IMR-90 (cell line): ENCODE measurements around the gene SLC6A20. TPM values are rescaled to one million over a fixed set of nuclear protein-coding genes. Genes with fewer than 3 reads are reported as not detected.

ENCODE experiments used
- ATAC-seq: fragments of 200-7000 bp; cut with Tn5 transposase; 2 replicates; pipeline ENCODE4 v1.9.1; 2020; ENCODE audit warnings: low read depth, mild to moderate bottlenecking, moderate library complexity
- BruUV-seq: library from RNA; stranded (reverse); fragments of 400-500 nt; replicated peaks from 2 replicates; lab custom pipeline; 2021; lab: Mats Ljungman, UMichigan
- CTCF ChIA-PET: fragments of 300-600 bp; formaldehyde crosslinking; extraction: SDS; loops from one replicate; lab custom pipeline; 2021; ENCODE audit warnings: antibody characterized with exemption; lab: Yijun Ruan, JAX
- POLR2A ChIA-PET: fragments of 300-600 bp; sonication (Branson Sonifier 250); formaldehyde crosslinking; loops from one replicate; lab custom pipeline; 2022; ENCODE audit warnings: antibody characterized with exemption; ENCODE audit not compliant: unreplicated experiment; lab: Charles Lee
- DNase-seq: peaks from one replicate; pipeline ENCODE4 v3.0.0; 2013
- H2AFZ ChIP-seq: replicated peaks from 2 replicates; pipeline ENCODE3; 2013; ENCODE audit warnings: low read length, mild to moderate bottlenecking; ENCODE audit not compliant: poor library complexity
- H2AK5ac ChIP-seq: 2 replicates; pipeline ENCODE4 v1.6.1; 2013; ENCODE audit warnings: low read depth, low read length, inconsistent platforms
- H2AK9ac ChIP-seq: replicated peaks from 2 replicates; pipeline ENCODE3; 2013; ENCODE audit warnings: mild to moderate bottlenecking, low read depth, low read length, moderate library complexity; ENCODE audit not compliant: poor library complexity
- H2BK120ac ChIP-seq: 2 replicates; pipeline ENCODE4 v1.6.1; 2013; ENCODE audit warnings: low read depth, low read length, inconsistent platforms
- H2BK15ac ChIP-seq: 3 replicates; pipeline ENCODE4 v1.6.1; 2013; ENCODE audit warnings: low read depth, low read length, inconsistent platforms
- H2BK20ac ChIP-seq: 2 replicates; pipeline ENCODE4 v1.6.1; 2013; ENCODE audit warnings: low read depth, mild to moderate bottlenecking, inconsistent platforms, low read length, moderate library complexity
- H2BK5ac ChIP-seq: 2 replicates; pipeline ENCODE4 v1.6.1; 2013; ENCODE audit warnings: mild to moderate bottlenecking, low read depth, low read length, inconsistent platforms; ENCODE audit not compliant: poor library complexity, severe bottlenecking
- H3K14ac ChIP-seq: replicated peaks from 2 replicates; pipeline ENCODE4 v1.6.1; 2013; ENCODE audit warnings: low read depth, low read length, inconsistent platforms
- H3K18ac ChIP-seq: 2 replicates; pipeline ENCODE4 v1.6.1; 2013; ENCODE audit warnings: low read depth, low read length, control low read depth
- H3K23ac ChIP-seq: 2 replicates; pipeline ENCODE4 v1.6.1; 2013; ENCODE audit warnings: low read depth, low read length, inconsistent platforms
- H3K27ac ChIP-seq: 2 replicates; pipeline ENCODE4 v1.5.1; 2013; ENCODE audit warnings: mild to moderate bottlenecking, control low read depth, low read length; ENCODE audit not compliant: insufficient read depth
- H3K27me3 ChIP-seq: 2 replicates; pipeline ENCODE4 v1.6.1; 2013; ENCODE audit warnings: low read length; ENCODE audit not compliant: control insufficient read depth, insufficient read depth
- H3K36me3 ChIP-seq: 2 replicates; pipeline ENCODE4 v1.6.1; 2013; ENCODE audit warnings: low read length, mixed read lengths; ENCODE audit not compliant: control insufficient read depth, insufficient read depth
- H3K4ac ChIP-seq: 2 replicates; pipeline ENCODE4 v1.6.1; 2013; ENCODE audit warnings: low read depth, low read length, inconsistent platforms
- H3K4me1 ChIP-seq: 2 replicates; pipeline ENCODE4 v1.6.1; 2013; ENCODE audit warnings: low read length, mixed read lengths; ENCODE audit not compliant: control insufficient read depth, insufficient read depth
- H3K4me2 ChIP-seq: 2 replicates; pipeline ENCODE4 v1.6.1; 2013; ENCODE audit warnings: low read depth, mild to moderate bottlenecking, control low read depth, low read length, moderate library complexity
- H3K4me3 ChIP-seq: 2 replicates; pipeline ENCODE4 v1.5.1; 2013; ENCODE audit warnings: low read depth, mild to moderate bottlenecking, control low read depth, low read length, moderate library complexity; ENCODE audit not compliant: insufficient read depth
- H3K56ac ChIP-seq: 2 replicates; pipeline ENCODE4 v1.6.1; 2013; ENCODE audit warnings: low read length, inconsistent platforms; ENCODE audit not compliant: insufficient read depth; ENCODE audit errors: extremely low read depth
- H3K79me1 ChIP-seq, 2 experiments: 2 replicates each; pipeline ENCODE4 v1.6.1; 2013; ENCODE audit warnings: low read length in 2 of 2, inconsistent platforms in 1 of 2, low read depth in 1 of 2
- H3K9ac ChIP-seq: 2 replicates; pipeline ENCODE4 v1.6.1; 2013; ENCODE audit warnings: low read depth, low read length, control low read depth
- H3K9me1 ChIP-seq: 2 replicates; pipeline ENCODE4 v1.6.1; 2013; ENCODE audit warnings: low read length, inconsistent platforms; ENCODE audit not compliant: insufficient read depth
- H3K9me3 ChIP-seq: 2 replicates; pipeline ENCODE4 v1.6.1; 2013; ENCODE audit warnings: low read length; ENCODE audit not compliant: control insufficient read depth, insufficient read depth
- H4K20me1 ChIP-seq: 2 replicates; pipeline ENCODE4 v1.6.1; 2013; ENCODE audit warnings: low read length, inconsistent platforms; ENCODE audit not compliant: insufficient read depth
- H4K5ac ChIP-seq: 2 replicates; pipeline ENCODE4 v1.6.1; 2013; ENCODE audit warnings: mild to moderate bottlenecking, low read depth, low read length, control low read depth
- H4K8ac ChIP-seq, 2 experiments: 2 replicates each; pipeline ENCODE4 v1.6.1; 2013; ENCODE audit warnings: low read depth in 2 of 2, low read length in 2 of 2, control low read depth in 1 of 2, inconsistent platforms in 1 of 2
- H4K91ac ChIP-seq: 2 replicates; pipeline ENCODE4 v1.6.1; 2013; ENCODE audit warnings: low read depth, low read length, inconsistent platforms; ENCODE audit not compliant: insufficient read depth
- MXI1 ChIP-seq: IDR thresholded peaks from 2 replicates; pipeline ENCODE4 v1.6.1; 2012; ENCODE audit warnings: low read depth, mild to moderate bottlenecking, low read length, moderate library complexity, borderline replicate concordance
- POLR2A ChIP-seq: IDR thresholded peaks from 2 replicates; pipeline ENCODE4 v1.6.1; 2012; ENCODE audit warnings: mild to moderate bottlenecking, low read depth, low read length
- SMC3 ChIP-seq: fragments of 150-350 bp; IDR thresholded peaks from 2 replicates; pipeline ENCODE4 v1.6.1; 2016; ENCODE audit warnings: low read depth, mild to moderate bottlenecking, antibody characterized with exemption, low read length, moderate library complexity
- WGBS, 2 experiments: methylation state at CpG; one replicate each; pipeline versions ENCODE4 v1.1.5 to v1.1.7; 2013; ENCODE audit warnings: missing lambda C conversion rate in 2 of 2; ENCODE audit not compliant: insufficient read length in 1 of 2; ENCODE audit errors: extremely low coverage in 2 of 2; 5-methylcytosine and 5-hydroxymethylcytosine counted together
- dilution Hi-C: fragments of 300-500 bp; cut with HindIII; formaldehyde crosslinking; loops from one replicate; pipeline ENCODE4 v1.14.3; 2018; ENCODE audit warnings: low sequenced_read_pairs; ENCODE audit not compliant: unreplicated experiment
- in situ Hi-C: fragments of 300-500 bp; cut with MboI; formaldehyde crosslinking; loops from 3 replicates; pipeline ENCODE4 v1.14.3; 2019; ENCODE audit warnings: low sequenced_read_pairs, inconsistent platforms, mixed read lengths
- intact Hi-C: fragments of 100-400 bp; cut with micrococcal nuclease; formaldehyde crosslinking; loops from 2 replicates; pipeline ENCODE4 v1.10.0; 2022
- polyA plus RNA-seq, 3 experiments: library from polyadenylated mRNA; depleted of rRNA; stranded (reverse); fragments of >200 nt; gene quantifications; 2 replicates each; pipeline ENCODE4 v1.2.3, GENCODE V29; 2012; ENCODE audit warnings: low replicate concordance in 1 of 3
- total RNA-seq: library from RNA; depleted of rRNA; stranded (reverse); fragments of >200 nt; gene quantifications from 2 replicates; pipeline ENCODE4 v1.2.3, GENCODE V29; 2012
- TF ChIP-seq, protein P1 (sequence below): conservative IDR thresholded peaks from 2 replicates; pipeline ENCODE4 v1.5.1; 2012; ENCODE audit warnings: mild to moderate bottlenecking, low read depth, low read length, improper control_type of control experiment

Gene SLC6A20
- total and polyA plus RNA-seq, 2 of the 4 experiments (the other 2 are of a cell fraction): not detected

- intact Hi-C loops: no loop called here
- in situ Hi-C loops: no loop called here
Observed at GRCh38 chr3:45771831-45772230, 24.5 kb downstream of the SLC6A20 start.

More at GRCh38 chr3:45771831-45772230, 24.5 kb downstream of the SLC6A20 start:
- dilution Hi-C loops: no loop called here
- no peaks in the 10 kb centered on the region for H3K4me1 ChIP-seq
- no peak overlapping the region for H4K91ac ChIP-seq
- H4K20me1 ChIP-seq: no peaks in the 10 kb centered on the region
- H3K4me2 ChIP-seq: no peak overlapping the region
- peaks cover 5% of the 10 kb centered on the region; the same call in 1 of the 2 replicates for H3K9me3 ChIP-seq
- POLR2A ChIA-PET: no interaction called here
- H3K18ac ChIP-seq: no peak overlapping the region
- H4K5ac ChIP-seq: no peak overlapping the region
- no peak overlapping the region for H2BK20ac ChIP-seq
- H2AK5ac ChIP-seq: no peak overlapping the region
- H3K9ac ChIP-seq: no peak overlapping the region
- H2BK5ac ChIP-seq: no peak overlapping the region
- H3K36me3 ChIP-seq: no peaks in the 10 kb centered on the region
- no peak overlapping the region for H3K56ac ChIP-seq
- H3K79me1 ChIP-seq: no peaks in the 10 kb centered on the region
- no peak overlapping the region for H3K23ac ChIP-seq
- H3K4me3 ChIP-seq: no peak overlapping the region
- ATAC-seq (no peak), DNase-seq (no peak)
- no peak overlapping the region for H3K14ac ChIP-seq
- 81% methylated on average over 2 of the region's 5 CpGs; no CpG with 5 or more reads in 1 of the 2 experiments for WGBS, 2 experiments
- no peak overlapping the region for H2AFZ ChIP-seq
- no peak overlapping the region for H3K27ac ChIP-seq
- H4K8ac ChIP-seq: no peak overlapping the region
- BruUV-seq: no TSS peak
- TF ChIP-seq MXI1 (no peak), POLR2A (no peak), SMC3 (no peak)
- TF ChIP-seq, protein P1, sequence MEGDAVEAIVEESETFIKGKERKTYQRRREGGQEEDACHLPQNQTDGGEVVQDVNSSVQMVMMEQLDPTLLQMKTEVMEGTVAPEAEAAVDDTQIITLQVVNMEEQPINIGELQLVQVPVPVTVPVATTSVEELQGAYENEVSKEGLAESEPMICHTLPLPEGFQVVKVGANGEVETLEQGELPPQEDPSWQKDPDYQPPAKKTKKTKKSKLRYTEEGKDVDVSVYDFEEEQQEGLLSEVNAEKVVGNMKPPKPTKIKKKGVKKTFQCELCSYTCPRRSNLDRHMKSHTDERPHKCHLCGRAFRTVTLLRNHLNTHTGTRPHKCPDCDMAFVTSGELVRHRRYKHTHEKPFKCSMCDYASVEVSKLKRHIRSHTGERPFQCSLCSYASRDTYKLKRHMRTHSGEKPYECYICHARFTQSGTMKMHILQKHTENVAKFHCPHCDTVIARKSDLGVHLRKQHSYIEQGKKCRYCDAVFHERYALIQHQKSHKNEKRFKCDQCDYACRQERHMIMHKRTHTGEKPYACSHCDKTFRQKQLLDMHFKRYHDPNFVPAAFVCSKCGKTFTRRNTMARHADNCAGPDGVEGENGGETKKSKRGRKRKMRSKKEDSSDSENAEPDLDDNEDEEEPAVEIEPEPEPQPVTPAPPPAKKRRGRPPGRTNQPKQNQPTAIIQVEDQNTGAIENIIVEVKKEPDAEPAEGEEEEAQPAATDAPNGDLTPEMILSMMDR: no peak
- no peak overlapping the region for H2BK15ac ChIP-seq
- H2BK120ac ChIP-seq: no peak overlapping the region
- CTCF ChIA-PET: no interaction called here
- H3K9me1 ChIP-seq: no peaks in the 10 kb centered on the region
- no peak overlapping the region for H3K4ac ChIP-seq
- H3K27me3 ChIP-seq: peaks cover 65% of the 10 kb centered on the region
- H2AK9ac ChIP-seq: no peak overlapping the region
